OCI-LY7 (cell line): ENCODE results near the gene BICRAL. TPM values are rescaled to one million over a fixed set of nuclear protein-coding genes. Genes with fewer than 3 reads are reported as not detected.

ENCODE experiments used
- BruUV-seq: library from RNA; stranded (reverse); fragments of 400-500 nt; replicated peaks from 2 replicates; lab custom pipeline; 2021; lab: Mats Ljungman, UMichigan
- CTCF ChIA-PET: fragments of 300-600 bp; sonication (Branson Sonifier 250); formaldehyde crosslinking; loops from one replicate; lab custom pipeline; 2022; ENCODE audit warnings: antibody characterized with exemption; ENCODE audit not compliant: unreplicated experiment; lab: Charles Lee
- POLR2A ChIA-PET: fragments of 300-600 bp; sonication (Branson Sonifier 250); formaldehyde crosslinking; loops from one replicate; lab custom pipeline; 2022; ENCODE audit warnings: antibody characterized with exemption; lab: Charles Lee
- DNase-seq: peaks from one replicate; pipeline ENCODE4 v3.0.0-alpha.2; 2015; ENCODE audit warnings: low spot score
- H2AFZ ChIP-seq: fragments of 200-600 bp; sonication (generic), shearing (Covaris generic); 2 replicates; pipeline ENCODE4 v1.6.1; 2014; ENCODE audit warnings: mild to moderate bottlenecking, antibody characterized with exemption, low read length, moderate library complexity
- H3K27ac ChIP-seq: fragments of 200-600 bp; sonication (generic); 2 replicates; pipeline ENCODE4 v1.5.1; 2014; ENCODE audit warnings: mixed run types, low read depth, mild to moderate bottlenecking, moderate library complexity, low read length, inconsistent platforms; ENCODE audit not compliant: poor library complexity, severe bottlenecking
- H3K36me3 ChIP-seq: fragments of 200-600 bp; sonication (generic); 2 replicates; pipeline ENCODE4 v1.6.1; 2014; ENCODE audit warnings: mild to moderate bottlenecking, antibody characterized with exemption, low read length, moderate library complexity, mixed read lengths; ENCODE audit not compliant: insufficient read depth
- H3K4me1 ChIP-seq: fragments of 200-600 bp; sonication (generic); 2 replicates; pipeline ENCODE4 v1.5.1; 2014; ENCODE audit warnings: mild to moderate bottlenecking, low read length; ENCODE audit not compliant: insufficient read depth, poor library complexity, severe bottlenecking
- H3K4me2 ChIP-seq: fragments of 200-600 bp; sonication (generic); 2 replicates; pipeline ENCODE4 v1.6.1; 2014; ENCODE audit warnings: mild to moderate bottlenecking, low read length
- H3K4me3 ChIP-seq: fragments of 200-600 bp; sonication (generic); 2 replicates; pipeline ENCODE4 v1.5.1; 2014; ENCODE audit warnings: mild to moderate bottlenecking, low read depth, low read length; ENCODE audit not compliant: poor library complexity, severe bottlenecking
- H3K79me2 ChIP-seq: fragments of 200-600 bp; sonication (generic); 2 replicates; pipeline ENCODE4 v1.6.1; 2016; ENCODE audit warnings: low read depth, mild to moderate bottlenecking, low read length, moderate library complexity, mixed read lengths; ENCODE audit not compliant: insufficient read depth
- H3K9me2 ChIP-seq: fragments of 200-600 bp; sonication (generic); 2 replicates; pipeline ENCODE4 v1.6.1; 2016; ENCODE audit warnings: mild to moderate bottlenecking, low read length, mixed read lengths; ENCODE audit not compliant: insufficient read depth
- H3K9me3 ChIP-seq: fragments of 200-600 bp; sonication (generic); 2 replicates; pipeline ENCODE4 v1.6.1; 2014; ENCODE audit warnings: mild to moderate bottlenecking, mixed run types, low read length, mixed read lengths
- H4K20me1 ChIP-seq: fragments of 200-600 bp; sonication (generic); 2 replicates; pipeline ENCODE4 v1.6.1; 2014; ENCODE audit warnings: mild to moderate bottlenecking, antibody characterized with exemption, low read length, moderate library complexity, mixed read lengths; ENCODE audit not compliant: insufficient read depth
- EZH2phosphoT487 ChIP-seq: fragments of 200-600 bp; sonication (generic); IDR thresholded peaks from 2 replicates; pipeline ENCODE4 v1.6.1; 2018; ENCODE audit warnings: low read depth, borderline replicate concordance, mild to moderate bottlenecking, mixed run types, antibody characterized with exemption, low read length, moderate library complexity, mixed read lengths
- intact Hi-C: fragments of 100-400 bp; cut with micrococcal nuclease; formaldehyde crosslinking; loops from one replicate; pipeline ENCODE4 v1.10.0; 2022; ENCODE audit not compliant: unreplicated experiment
- total RNA-seq, 2 experiments: library from RNA; depleted of rRNA in 1 of 2; stranded (reverse); fragments of >200 nt in 1 of 2; shearing (Covaris generic) in 1 of 2; gene quantifications; 2 replicates each; pipeline ENCODE4 v1.2.3, GENCODE V29; 2014 to 2022
- TF ChIP-seq, protein P1 (sequence below): fragments of 200-600 bp; sonication (generic); conservative IDR thresholded peaks from 2 replicates; pipeline ENCODE4 v1.5.1; 2014; ENCODE audit warnings: mild to moderate bottlenecking, antibody characterized with exemption, low read length, moderate library complexity, mixed read lengths

The BICRAL gene
- total RNA-seq, 2 experiments from 2014 or later: 10.3 to 25.7 TPM

GRCh38 chr6:42904467-42904866, 122.6 kb downstream of the BICRAL start:
- CTCF ChIA-PET: no interaction called here
- intact Hi-C loops: loop anchor here (5.0 kb wide), 1 partner anchor 43 kb away; no protein-coding TSS in a partner anchor
- no peak for DNase-seq

GRCh38 chr6:42907336-42907735, 125.5 kb downstream of the BICRAL start:
- CTCF ChIA-PET: no interaction called here
- Histone ChIP-seq H3K36me3 (no peaks in the 10 kb centered on the region), H3K79me2 (no peaks in the 10 kb centered on the region), H3K4me1 (no peaks in the 10 kb centered on the region), H3K9me3 (no peaks in the 10 kb centered on the region), H3K4me2 (no peak overlapping the region), H3K4me3 (no peak overlapping the region), H3K27ac (no peak overlapping the region), H4K20me1 (no peaks in the 10 kb centered on the region), H2AFZ (no peak overlapping the region), H3K9me2 (no peaks in the 10 kb centered on the region)
- POLR2A ChIA-PET: no interaction called here
- TF ChIP-seq EZH2phosphoT487: no peak
- TF ChIP-seq, protein P1, sequence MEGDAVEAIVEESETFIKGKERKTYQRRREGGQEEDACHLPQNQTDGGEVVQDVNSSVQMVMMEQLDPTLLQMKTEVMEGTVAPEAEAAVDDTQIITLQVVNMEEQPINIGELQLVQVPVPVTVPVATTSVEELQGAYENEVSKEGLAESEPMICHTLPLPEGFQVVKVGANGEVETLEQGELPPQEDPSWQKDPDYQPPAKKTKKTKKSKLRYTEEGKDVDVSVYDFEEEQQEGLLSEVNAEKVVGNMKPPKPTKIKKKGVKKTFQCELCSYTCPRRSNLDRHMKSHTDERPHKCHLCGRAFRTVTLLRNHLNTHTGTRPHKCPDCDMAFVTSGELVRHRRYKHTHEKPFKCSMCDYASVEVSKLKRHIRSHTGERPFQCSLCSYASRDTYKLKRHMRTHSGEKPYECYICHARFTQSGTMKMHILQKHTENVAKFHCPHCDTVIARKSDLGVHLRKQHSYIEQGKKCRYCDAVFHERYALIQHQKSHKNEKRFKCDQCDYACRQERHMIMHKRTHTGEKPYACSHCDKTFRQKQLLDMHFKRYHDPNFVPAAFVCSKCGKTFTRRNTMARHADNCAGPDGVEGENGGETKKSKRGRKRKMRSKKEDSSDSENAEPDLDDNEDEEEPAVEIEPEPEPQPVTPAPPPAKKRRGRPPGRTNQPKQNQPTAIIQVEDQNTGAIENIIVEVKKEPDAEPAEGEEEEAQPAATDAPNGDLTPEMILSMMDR: no peak
- no peak for DNase-seq
- intact Hi-C loops: no loop called here
- no TSS peak for BruUV-seq

More at GRCh38 chr6:42904467-42904866, 122.6 kb downstream of the BICRAL start:
- BruUV-seq: no TSS peak
- POLR2A ChIA-PET: interaction anchor here (0.7 to 0.8 kb wide), 3 partner anchors 10 to 64 kb away, joined by 3 read pairs; partner anchors contain the start of gene CNPY3
- TF ChIP-seq, protein P1: no peak
- TF ChIP-seq EZH2phosphoT487: no peak
- Histone ChIP-seq H2AFZ (no peak overlapping the region), H3K27ac (no peak overlapping the region), H4K20me1 (no peaks in the 10 kb centered on the region), H3K79me2 (no peaks in the 10 kb centered on the region), H3K4me1 (peaks cover 10% of the 10 kb centered on the region), H3K4me3 (no peak overlapping the region), H3K36me3 (no peaks in the 10 kb centered on the region), H3K9me2 (no peaks in the 10 kb centered on the region), H3K4me2 (no peak overlapping the region), H3K9me3 (no peaks in the 10 kb centered on the region)

DNA sequence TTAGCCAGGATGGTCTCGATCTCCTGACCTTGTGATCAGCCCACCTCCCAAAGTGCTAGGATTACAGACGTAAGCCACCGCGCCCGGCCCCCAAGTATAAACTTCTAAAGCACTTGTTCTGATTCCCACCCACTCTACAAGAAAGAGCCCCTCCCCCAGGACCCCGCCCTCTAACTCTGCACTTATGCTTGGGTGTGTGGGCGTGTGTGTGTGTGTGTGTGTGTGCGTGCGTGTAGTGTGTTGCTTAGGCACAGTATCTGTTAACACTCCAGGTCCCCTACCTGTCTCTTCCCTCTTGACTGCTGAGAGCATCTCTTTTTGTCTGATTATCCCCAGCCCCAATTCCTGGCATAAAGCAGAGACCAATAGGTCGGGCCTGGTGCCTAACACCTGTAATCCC, 128.0 kb downstream of the BICRAL start:
- H3K79me2 ChIP-seq: no peaks in the 10 kb centered on the region
- H3K4me2 ChIP-seq: no peak overlapping the region
- no peaks in the 10 kb centered on the region for H3K36me3 ChIP-seq
- H3K9me3 ChIP-seq: no peaks in the 10 kb centered on the region
- no peak overlapping the region for H2AFZ ChIP-seq
- TF ChIP-seq EZH2phosphoT487: no peak
- TF ChIP-seq, protein P1: no peak
- H3K4me1 ChIP-seq: no peaks in the 10 kb centered on the region
- BruUV-seq: no TSS peak
- no peak overlapping the region for H3K27ac ChIP-seq
- no peak for DNase-seq
- POLR2A ChIA-PET: no interaction called here
- no peak overlapping the region for H3K4me3 ChIP-seq
- CTCF ChIA-PET: no interaction called here
- intact Hi-C loops: no loop called here
- H4K20me1 ChIP-seq: no peaks in the 10 kb centered on the region
- H3K9me2 ChIP-seq: no peaks in the 10 kb centered on the region
